GM19043 (cell line): Measurements from ENCODE around the gene REXO1.

Source experiments
- ATAC-seq: cut with Tn5 transposase; IDR thresholded peaks from one replicate; pipeline ENCODE4 v1.9.1; 2021; ENCODE audit warnings: low read depth; ENCODE audit not compliant: unreplicated experiment

Gene REXO1

DNA sequence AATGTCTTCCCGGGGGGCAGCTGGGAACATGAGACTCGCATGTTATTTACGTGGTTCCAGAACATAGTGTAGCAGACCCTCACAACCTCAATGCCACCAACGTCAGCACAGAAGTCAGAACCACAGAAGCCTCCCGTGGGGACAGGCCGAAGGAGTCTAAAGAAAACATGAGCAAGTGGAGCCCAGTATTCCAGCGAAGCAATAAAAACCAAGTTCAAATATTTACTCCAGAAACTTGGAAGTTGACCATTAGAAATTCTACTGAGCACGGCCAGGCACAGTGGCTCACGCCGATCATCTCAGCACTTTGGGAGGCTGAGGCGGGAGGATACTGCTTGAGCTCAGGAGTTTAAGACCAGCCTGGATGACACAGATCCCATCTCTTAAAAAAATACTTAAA, 18.3 kb downstream of the REXO1 start:
- no peak for ATAC-seq

DNA sequence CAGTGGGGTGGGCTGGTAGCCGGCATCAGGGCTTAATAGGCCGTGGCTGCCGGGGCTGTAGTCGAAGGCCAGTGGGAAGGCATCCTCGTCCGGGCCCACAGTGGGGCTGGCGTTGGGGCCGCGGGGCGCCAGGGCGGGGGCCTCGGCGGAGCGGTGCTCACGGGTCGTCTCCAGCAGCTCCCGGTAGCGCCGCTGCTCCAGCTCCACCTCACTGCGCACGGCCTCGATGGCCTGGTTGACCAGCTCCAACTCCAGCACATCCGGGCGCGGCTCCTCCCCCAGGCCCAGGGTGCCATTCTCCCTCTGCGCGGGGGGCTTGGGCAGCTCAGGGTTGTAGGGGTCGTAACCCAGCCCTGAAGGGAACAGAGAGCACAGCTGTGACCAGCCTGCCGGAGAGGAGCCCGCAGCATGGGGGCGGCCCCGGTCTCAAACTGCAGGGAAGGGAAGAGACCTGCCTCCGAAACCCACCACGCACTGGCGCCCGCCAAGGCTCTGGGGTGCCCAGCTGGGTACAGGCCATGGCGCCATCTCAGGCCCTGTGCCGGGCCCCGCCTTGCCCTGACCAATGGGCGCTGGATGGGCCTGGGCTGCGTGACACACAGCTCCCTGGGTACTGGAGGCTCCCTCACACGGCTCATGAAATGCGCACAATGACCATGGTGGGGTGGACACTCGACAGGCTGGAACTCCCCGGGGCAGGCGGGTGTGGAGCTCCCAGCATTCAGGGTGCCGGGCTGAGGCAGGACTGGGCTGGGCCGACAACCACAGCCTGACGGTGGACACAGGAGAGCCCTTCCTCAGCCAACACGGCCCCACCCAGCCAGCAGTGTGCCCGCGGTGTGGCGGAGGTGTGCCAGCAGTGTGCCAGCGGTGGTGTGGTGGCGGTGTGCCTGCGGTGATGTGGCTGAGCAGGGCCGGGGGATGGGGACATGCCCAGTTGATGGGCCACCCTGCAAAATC, 19.7 kb downstream of the REXO1 start:
- no peak for ATAC-seq

DNA sequence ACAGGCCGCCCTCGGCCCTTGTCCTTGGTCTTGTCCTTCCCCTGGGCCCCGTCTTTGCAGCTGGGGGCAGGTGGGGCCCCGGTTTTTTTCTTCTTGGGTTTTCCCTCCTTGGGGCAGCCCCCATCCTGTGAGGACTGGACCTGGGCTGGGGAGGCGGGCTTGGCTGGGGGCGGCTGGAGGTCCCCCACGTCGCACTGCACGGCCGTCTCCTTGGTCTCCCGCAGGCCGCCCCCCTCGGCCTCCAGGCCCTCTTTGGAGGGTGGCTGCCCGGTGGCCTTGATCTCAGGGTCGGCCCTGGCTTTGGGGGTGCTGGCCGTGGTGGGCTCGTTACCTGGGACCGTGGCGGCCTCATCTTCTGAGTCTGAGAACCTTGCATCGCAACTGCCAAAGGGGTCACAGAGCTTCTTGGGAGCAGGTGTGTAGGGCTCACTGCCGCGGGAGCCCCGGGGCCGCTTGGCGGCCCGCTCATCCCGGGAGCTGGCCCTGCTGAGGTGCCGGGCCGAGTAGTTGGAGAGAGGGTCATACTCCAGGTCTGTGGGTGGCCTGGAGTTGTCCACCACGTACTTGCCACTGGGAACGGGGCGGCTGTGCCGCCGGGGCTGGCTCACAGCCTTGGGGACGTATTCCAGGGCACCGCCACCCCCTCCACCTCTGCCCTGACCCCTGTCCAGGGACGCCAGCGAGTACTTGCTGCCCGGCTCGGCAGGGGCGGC, 20.6 kb downstream of the REXO1 start:
- no peak for ATAC-seq

GRCh38 chr19:1826557-1827521, 21.4 kb downstream of the REXO1 start:
- ATAC-seq, result no peak

GRCh38 chr19:1825909-1826556, 22.2 kb downstream of the REXO1 start:
- no peak for ATAC-seq

DNA sequence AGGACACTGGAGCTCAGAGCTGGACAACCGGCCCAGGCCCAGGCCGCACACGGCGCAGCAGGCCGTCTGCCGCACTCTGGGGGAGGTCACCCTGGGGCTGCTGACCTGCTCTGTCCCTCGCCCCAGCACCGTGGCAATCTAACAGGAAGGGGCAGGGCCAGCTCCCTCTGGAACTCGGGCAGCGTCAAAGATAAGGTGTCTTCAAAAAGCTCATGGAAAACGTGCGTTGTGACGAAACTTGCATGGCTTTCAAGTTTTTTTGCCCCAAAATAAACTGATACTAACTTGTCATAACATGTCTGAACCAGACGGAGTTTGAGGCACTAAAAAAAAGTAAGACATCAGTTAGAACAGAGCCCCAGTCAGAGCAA, 24.0 kb downstream of the REXO1 start:
- no peak for ATAC-seq

- no peak for ATAC-seq
Observed at GRCh38 chr19:1823539-1824251, 24.6 kb downstream of the REXO1 start.

GRCh38 chr19:1823020-1823419, 25.3 kb downstream of the REXO1 start:
- no peak for ATAC-seq

DNA sequence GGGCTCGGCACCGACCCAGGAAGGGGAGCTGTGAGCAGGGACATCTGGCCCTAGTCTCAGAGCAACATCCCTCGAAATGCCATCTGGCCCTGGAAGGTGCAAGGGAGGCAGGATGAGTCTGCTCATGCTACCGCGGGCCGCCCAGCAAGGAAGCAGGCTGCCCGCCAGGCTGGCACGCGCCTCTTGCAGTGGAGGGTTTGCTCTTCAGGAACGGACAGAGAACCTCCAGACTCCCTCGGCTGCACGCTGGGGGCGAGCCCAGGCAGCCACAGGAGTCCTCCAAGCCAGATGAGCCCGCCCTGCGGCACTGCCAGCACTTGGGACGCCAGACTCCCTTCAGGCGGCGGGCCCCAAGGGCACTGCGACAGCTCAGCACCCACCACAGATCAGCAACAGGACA, 26.1 kb downstream of the REXO1 start:
- ATAC-seq, result no peak

DNA sequence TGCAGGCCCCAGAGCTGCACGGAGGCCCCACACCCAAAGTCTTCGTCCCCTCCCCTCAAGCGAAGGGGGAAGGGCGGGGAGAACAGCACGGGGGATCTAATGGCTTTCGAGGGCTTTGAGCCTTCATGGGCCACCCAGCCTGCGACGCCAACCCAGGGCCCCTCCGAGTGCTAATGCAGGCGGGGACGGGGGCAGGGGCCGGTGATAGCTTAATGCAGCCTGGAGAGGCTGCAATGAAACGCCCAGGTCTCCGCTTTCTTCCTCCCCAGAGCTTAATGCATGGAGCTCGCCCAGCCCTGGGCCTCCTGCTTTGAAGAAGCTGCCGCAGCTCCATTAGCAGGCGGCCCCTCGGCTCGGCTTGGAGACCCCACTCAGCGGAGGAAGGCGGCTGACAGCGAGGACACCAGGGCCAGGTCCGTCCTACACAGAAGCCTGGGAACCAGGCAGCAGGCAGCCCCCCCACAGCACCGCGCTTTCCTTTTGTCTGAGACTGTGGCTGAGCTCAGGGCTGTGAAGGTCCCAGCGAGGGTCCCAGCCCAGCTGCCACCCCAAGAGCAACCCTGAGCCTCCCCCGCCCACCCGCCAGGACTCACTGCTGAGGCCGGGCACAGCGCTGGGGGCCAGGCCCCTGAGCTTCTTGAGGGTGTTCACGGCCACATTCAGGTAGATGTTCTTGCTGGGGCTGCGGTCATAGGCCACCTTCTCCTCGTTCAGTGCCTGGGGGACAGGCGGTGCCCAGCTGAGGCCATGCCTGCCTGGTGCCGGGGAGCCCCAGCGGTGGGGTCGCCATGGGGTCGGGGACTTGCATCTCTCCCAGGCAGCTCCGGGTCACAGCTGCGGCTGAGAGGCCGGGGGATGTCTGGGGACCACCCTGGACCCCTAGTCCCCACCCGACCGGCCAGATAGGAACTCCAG, 28.7 kb downstream of the REXO1 start:
- no peak for ATAC-seq

- ATAC-seq, result no peak
Observed at GRCh38 chr19:1818549-1819195, 29.6 kb downstream of the REXO1 start.

DNA sequence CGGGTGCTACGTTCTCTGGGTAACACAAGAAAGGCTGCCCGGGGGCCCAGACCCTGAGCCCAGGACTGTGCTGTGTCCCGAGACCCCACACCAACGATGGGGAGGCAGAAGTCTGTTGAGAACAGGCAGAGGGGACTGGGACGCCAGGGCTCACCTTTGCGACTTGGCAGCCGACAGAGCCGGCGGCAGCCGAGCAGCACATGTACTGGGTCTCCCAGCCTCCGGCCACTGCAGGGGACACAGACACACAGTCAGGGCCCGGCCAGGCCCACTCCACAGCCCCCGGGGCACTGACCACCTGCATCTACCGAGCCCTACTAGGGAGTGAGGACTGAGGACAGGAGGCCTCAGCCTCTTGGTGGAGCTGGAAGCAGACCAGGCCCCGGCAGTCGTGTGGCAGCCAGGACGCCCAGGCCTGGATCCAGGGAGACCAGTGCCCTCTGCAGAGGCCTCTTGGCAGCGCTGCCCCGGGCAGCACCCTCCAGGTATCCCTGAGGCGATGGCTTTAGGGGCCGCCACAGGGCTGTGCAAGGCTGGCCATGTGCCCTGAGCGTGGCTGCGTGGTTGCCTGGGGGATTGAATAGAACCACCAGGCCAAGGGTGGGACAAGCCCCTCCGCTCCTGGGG, 30.6 kb downstream of the REXO1 start:
- ATAC-seq, result no peak

DNA sequence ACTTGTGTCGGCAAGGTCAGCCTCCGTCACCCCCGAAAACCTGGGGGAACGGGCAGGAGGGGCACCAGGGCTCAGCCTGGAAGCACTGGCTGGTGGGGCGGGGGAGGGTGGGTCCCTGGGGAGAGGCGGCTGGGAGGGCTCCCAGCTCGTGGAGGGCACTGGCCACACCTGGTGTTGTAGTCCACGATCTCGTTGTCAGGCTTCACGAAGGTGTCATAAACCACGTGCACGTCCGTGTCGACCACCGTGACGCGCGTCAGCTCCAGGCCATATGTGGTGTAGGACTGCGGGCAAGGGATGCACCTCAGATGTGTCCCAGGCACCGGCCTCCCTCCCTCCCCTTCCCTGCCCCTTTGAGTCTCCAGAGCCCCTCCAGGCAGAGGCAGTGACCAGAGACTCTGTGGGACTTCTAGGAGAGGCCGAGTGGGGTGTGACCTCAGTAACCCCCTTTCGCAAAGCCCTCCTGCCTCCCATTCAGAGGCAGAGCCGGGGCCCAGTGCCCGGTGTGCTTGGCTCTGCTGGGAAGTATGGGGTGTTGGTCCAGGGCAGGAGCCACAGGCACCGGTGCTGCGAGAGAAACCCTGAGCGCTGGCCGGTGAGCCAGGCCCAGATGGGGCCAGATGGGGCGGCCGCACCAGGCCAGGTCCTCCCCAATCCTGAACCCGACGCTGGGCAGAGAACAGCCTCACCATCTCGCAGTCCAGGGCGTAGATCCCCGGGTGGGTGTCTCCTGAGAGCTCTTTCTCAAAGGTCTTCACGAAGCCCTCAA, 31.6 kb downstream of the REXO1 start:
- ATAC-seq, result no peak

DNA sequence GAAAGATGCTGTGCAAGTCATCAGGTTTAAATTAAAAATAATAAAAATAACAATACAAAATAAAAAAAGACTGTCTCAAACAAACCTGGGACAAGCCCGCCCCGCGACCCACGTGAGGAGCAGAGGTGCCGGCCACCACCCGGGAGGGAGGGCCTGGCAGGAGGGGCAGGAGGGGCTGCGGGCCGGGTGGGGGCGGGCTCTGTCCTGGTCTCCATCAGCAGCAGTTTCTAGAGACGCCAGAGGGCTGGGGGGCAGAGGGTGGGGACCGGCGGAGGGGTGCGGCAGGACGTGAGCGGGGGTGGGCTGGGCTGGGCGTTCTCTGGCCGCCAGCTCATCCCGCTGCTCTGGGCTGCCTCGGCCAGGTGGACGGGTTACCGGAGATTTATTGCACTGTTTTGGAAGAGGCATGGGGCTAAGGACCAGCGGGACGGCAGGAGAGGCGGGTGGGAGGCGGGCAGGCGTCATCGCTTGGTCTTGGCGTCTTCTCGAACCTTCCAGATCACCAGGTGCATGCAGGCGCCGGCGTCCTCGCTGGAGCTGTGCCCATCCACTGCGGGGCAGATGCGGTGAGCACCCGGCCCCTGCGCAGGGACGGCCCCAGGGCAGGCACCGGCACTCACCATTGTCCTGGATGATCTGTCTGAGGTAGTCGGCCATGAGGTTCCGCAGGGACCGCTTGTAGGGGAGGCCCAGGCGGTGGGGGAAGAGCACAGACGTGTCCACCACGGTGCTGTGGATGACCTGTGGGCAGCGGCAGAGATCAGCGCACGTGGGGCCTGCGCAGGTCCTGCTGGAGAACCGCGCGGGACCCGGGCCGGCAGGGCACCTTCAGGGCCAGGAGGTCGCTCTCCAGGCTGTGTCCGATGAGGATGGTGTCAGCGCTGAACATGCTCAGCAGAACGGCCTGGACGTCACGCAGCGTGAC, 32.4 kb downstream of the REXO1 start:
- no peak for ATAC-seq

- no peak for ATAC-seq
Observed at GRCh38 chr19:1814833-1815604, 33.3 kb downstream of the REXO1 start.
